GM19023 (cell line): ENCODE measurements around the gene VARS1.
A peak's percentile ranks its signal among the peaks of the same experiment; 100 is the strongest.
"Not testable (repeated sequence)": the region's sequence is repeated elsewhere in the genome, so short reads cannot be mapped to it uniquely, and the experiment has no call there.

ENCODE experiments used
- ATAC-seq: cut with Tn5 transposase; IDR thresholded peaks from one replicate; pipeline ENCODE4 v1.9.1; 2021; ENCODE audit warnings: mild to moderate bottlenecking, moderate library complexity; ENCODE audit not compliant: unreplicated experiment

VARS1 gene

GRCh38 chr6:31822036-31822821 lies 26.7 kb upstream of the VARS1 start:
- no peak for ATAC-seq

- no peak for ATAC-seq
Measured at GRCh38 chr6:31821301-31822035, 25.9 kb upstream of the VARS1 start.

GRCh38 chr6:31820399-31820798 lies 24.8 kb upstream of the VARS1 start:
- not testable (repeated sequence) for ATAC-seq

- no peak for ATAC-seq
Measured at GRCh38 chr6:31819871-31820299, 24.3 kb upstream of the VARS1 start.

GRCh38 chr6:31817929-31818511 lies 22.5 kb upstream of the VARS1 start:
- ATAC-seq = not testable (repeated sequence)

GRCh38 chr6:31817133-31817928 lies 21.8 kb upstream of the VARS1 start:
- not testable (repeated sequence) for ATAC-seq

GRCh38 chr6:31815025-31815838 lies 19.7 kb upstream of the VARS1 start, which contains the start of the genes HSPA1A and HSPA1L:
TSS of gene HSPA1A (plus strand) at chr6:31815543. CDS start at chr6:31815757, 214 bp downstream.
TSS of gene HSPA1L (minus strand) at chr6:31815283. CDS start at chr6:31811972, 3,311 bp downstream.
- peak; percentile 60 for ATAC-seq

GRCh38 chr6:31814677-31815024 lies 19.1 kb upstream of the VARS1 start:
- peak; percentile 31 for ATAC-seq

GRCh38 chr6:31813465-31813849 lies 17.9 kb upstream of the VARS1 start:
- no peak for ATAC-seq

- ATAC-seq = no peak
Measured at GRCh38 chr6:31811645-31812044, 16.1 kb upstream of the VARS1 start.

GRCh38 chr6:31808599-31808998 lies 13.0 kb upstream of the VARS1 start:
- not testable (repeated sequence) for ATAC-seq

- peak; percentile 87 for ATAC-seq
Measured at GRCh38 chr6:31806470-31807272, 11.1 kb upstream of the VARS1 start, which contains the start of gene LSM2. TSS of gene LSM2 (minus strand) at chr6:31806966. CDS start at chr6:31806757, 209 bp downstream.

GRCh38 chr6:31805939-31806469 lies 10.5 kb upstream of the VARS1 start:
- no peak for ATAC-seq

- not testable (repeated sequence) for ATAC-seq
Measured at GRCh38 chr6:31801031-31801927, 5.7 kb upstream of the VARS1 start.

GRCh38 chr6:31799781-31800180 lies 4.2 kb upstream of the VARS1 start:
- ATAC-seq = no peak

- no peak for ATAC-seq
Measured at GRCh38 chr6:31797588-31797987, 2.0 kb upstream of the VARS1 start.

- no peak for ATAC-seq
Measured at GRCh38 chr6:31796993-31797385, 1.4 kb upstream of the VARS1 start.
